HEK293T (cell line): ENCODE results near the gene CHIC1.

Source experiments
- FOXA1 ChIP-seq: fragments of 450-650 bp; IDR thresholded peaks from 2 replicates; pipeline ENCODE4 v1.6.1; 2016; ENCODE audit warnings: mild to moderate bottlenecking
- FOXM1 ChIP-seq: fragments of 450-650 bp; IDR thresholded peaks from 2 replicates; pipeline ENCODE4 v1.6.1; 2017; ENCODE audit warnings: mild to moderate bottlenecking, borderline replicate concordance

DNA sequence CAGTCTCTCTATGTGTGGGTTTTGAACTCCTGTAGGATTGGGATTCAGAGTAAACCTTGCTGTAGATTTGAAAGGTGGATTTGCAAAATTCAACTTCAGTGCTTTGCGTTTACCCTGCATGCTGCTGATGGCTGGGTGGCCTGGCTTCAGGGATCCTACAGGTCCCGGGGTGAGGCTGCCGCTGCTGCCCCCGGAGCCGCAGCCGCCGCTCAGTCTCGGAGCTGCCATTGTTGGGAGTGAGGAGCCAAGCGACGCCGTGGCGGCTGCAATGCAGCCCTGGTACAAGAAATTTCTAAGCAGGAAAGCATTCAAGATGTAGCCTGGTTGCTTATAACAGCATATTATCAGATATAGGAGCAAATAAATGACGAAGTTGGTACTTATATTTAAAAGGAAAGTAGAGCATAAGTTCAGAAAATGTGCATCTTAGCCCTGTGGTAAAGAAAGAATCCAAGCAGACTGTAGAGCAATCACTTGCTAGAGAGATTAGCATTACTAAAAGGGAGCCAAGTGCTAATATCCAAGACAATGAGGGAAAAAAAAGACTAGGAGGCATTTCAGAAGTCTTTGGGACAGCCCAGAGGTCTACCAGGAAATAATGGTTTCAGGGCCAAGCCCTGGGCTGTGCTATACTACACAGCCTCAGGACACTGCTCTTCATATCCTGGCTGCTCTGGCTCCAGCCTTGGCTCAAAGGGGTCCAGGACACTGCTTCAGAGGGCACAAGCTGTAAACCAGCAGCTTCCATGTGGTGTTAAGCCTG is 36.9 kb upstream of the CHIC1 start:
- TF ChIP-seq FOXA1 (no peak), FOXM1 (no peak)
